H1 (cell line): Measurements from ENCODE around the gene PLPPR3. TPM values are rescaled to one million over a fixed set of nuclear protein-coding genes. Genes with fewer than 3 reads are reported as not detected.

ENCODE experiments used
- BRCA1 ChIP-seq: IDR thresholded peaks from 2 replicates; pipeline ENCODE4 v1.6.1; 2012; ENCODE audit warnings: low read depth, low read length, improper control_type of control experiment
- JUND ChIP-seq: IDR thresholded peaks from 2 replicates; pipeline ENCODE4 v1.6.1; 2011; ENCODE audit warnings: mild to moderate bottlenecking, improper control_type of control experiment, low read length
- SUZ12 ChIP-seq: fragments of 200-600 bp; sonication (generic); IDR thresholded peaks from 2 replicates; pipeline ENCODE4 v1.6.1; 2012; ENCODE audit warnings: mild to moderate bottlenecking, inconsistent platforms, low read length, moderate library complexity, mixed read lengths
- polyA plus RNA-seq, 7 experiments: library from polyadenylated mRNA; depleted of rRNA in 3 of 7; stranded (reverse) in 5 of 7; unstranded in 2 of 7; fragments of >200 nt in 5 of 7; fragments of 200-250 nt in 2 of 7; gene quantifications; 1 replicate in 5 of 7; 2 replicates in 1 of 7; 4 replicates in 1 of 7; pipeline versions ENCODE4 v1.2.1 to v1.2.3, GENCODE V29; 2011 to 2013; ENCODE audit warnings: missing spikeins in 2 of 7, mixed read lengths in 2 of 7
- total RNA-seq: library from RNA; stranded (reverse); fragmentation: NEBNext Ultra II Directional; extraction: Animal tissue kit (Norgen Biotek cat#: 25700); gene quantifications from 2 replicates; pipeline ENCODE4 v1.2.1, GENCODE V29; 2021

Gene PLPPR3
- total and polyA plus RNA-seq, 2 of the 8 experiments (the other 6 are each of a cell fraction or from before 2014, with no cell fraction given): 71.7 to 76.4 TPM

GRCh38 chr19:791007-791566 is 30.7 kb downstream of the PLPPR3 start (continued):
- TF ChIP-seq SUZ12: no peak
- TF ChIP-seq BRCA1: no peak
- no peak for TF ChIP-seq JUND
